Chondrocyte (in vitro differentiated cells): ENCODE results near the gene OR14I1. TPM values are rescaled to one million over a fixed set of nuclear protein-coding genes. Genes with fewer than 3 reads are reported as not detected.

Experiments
- DNase-seq: peaks from one replicate; pipeline ENCODE4 v3.0.0; 2021; ENCODE audit warnings: mixed read lengths, low spot score
- H3K27ac Mint-ChIP-seq: one replicate; pipeline ENCODE4 v1.8.0; 2021; ENCODE audit warnings: mild to moderate bottlenecking, moderate library complexity, mixed read lengths; ENCODE audit not compliant: unreplicated experiment
- H3K27me3 Mint-ChIP-seq: 2 replicates; pipeline ENCODE4 v1.8.0; 2021; ENCODE audit warnings: low read depth, mixed read lengths
- H3K36me3 Mint-ChIP-seq: 2 replicates; pipeline ENCODE4 v1.8.0; 2021; ENCODE audit warnings: low read depth, mixed read lengths
- H3K4me1 Mint-ChIP-seq: 2 replicates; pipeline ENCODE4 v1.8.0; 2021; ENCODE audit warnings: low read depth, mild to moderate bottlenecking, mixed read lengths
- H3K4me3 Mint-ChIP-seq: one replicate; pipeline ENCODE4 v1.8.0; 2021; ENCODE audit warnings: mild to moderate bottlenecking, moderate library complexity, mixed read lengths; ENCODE audit not compliant: unreplicated experiment
- H3K9me3 Mint-ChIP-seq: 2 replicates; pipeline ENCODE4 v1.8.0; 2021; ENCODE audit warnings: low read depth, mixed read lengths
- CTCF ChIP-seq: fragments of 200-600 bp; sonication (generic); IDR thresholded peaks from 2 replicates; pipeline ENCODE4 v1.5.0; 2021; ENCODE audit warnings: antibody characterized with exemption, mild to moderate bottlenecking, moderate library complexity
- long read RNA-seq: library from polyadenylated mRNA; stranded (forward); transcript quantifications from one replicate; pipeline ENCODE4 v2.0.0, GENCODE V29; 2021
- total RNA-seq: library from RNA; stranded (reverse); gene quantifications from 3 replicates; pipeline ENCODE4 v1.2.1, GENCODE V29; 2021

Gene OR14I1
- total RNA-seq, result not detected in 3 replicates
- long read RNA-seq, result 0 reads

GRCh38 chr1:248702714-248703113, at the start of gene OR14I1:
TSS of gene OR14I1 (minus strand) at chr1:248702766.
- no peak for DNase-seq
- Mint-ChIP-seq H3K36me3 (no peaks in the 10 kb centered on the region), H3K4me1 (no peaks in the 10 kb centered on the region), H3K9me3 (peaks cover 22% of the 10 kb centered on the region), H3K27ac (no peak within 1 kb of the TSS), H3K4me3 (no peak within 1 kb of the TSS), H3K27me3 (no peaks in the 10 kb centered on the region)
- TF ChIP-seq CTCF, result no peak

- no peak overlapping the region for H3K27ac Mint-ChIP-seq
- H3K4me1 Mint-ChIP-seq, result no peaks in the 10 kb centered on the region
- no peak overlapping the region for H3K4me3 Mint-ChIP-seq
- H3K9me3 Mint-ChIP-seq, result no peaks in the 10 kb centered on the region
- H3K36me3 Mint-ChIP-seq, result no peaks in the 10 kb centered on the region
- TF ChIP-seq CTCF, result no peak
- H3K27me3 Mint-ChIP-seq, result no peaks in the 10 kb centered on the region
- no peak for DNase-seq
Measured at GRCh38 chr1:248751635-248752034, 49.1 kb upstream of the OR14I1 start.

GRCh38 chr1:248751142-248751541, 48.6 kb upstream of the OR14I1 start:
- no peaks in the 10 kb centered on the region for H3K36me3 Mint-ChIP-seq
- H3K4me1 Mint-ChIP-seq, result no peaks in the 10 kb centered on the region
- no peak overlapping the region for H3K27ac Mint-ChIP-seq
- H3K9me3 Mint-ChIP-seq, result peaks cover 2% of the 10 kb centered on the region
- TF ChIP-seq CTCF, result no peak
- no peak for DNase-seq
- H3K27me3 Mint-ChIP-seq, result no peaks in the 10 kb centered on the region
- no peak overlapping the region for H3K4me3 Mint-ChIP-seq

- no peak overlapping the region for H3K4me3 Mint-ChIP-seq
- TF ChIP-seq CTCF, result no peak
- H3K27me3 Mint-ChIP-seq, result no peaks in the 10 kb centered on the region
- no peaks in the 10 kb centered on the region for H3K36me3 Mint-ChIP-seq
- H3K27ac Mint-ChIP-seq, result no peak overlapping the region
- H3K9me3 Mint-ChIP-seq, result peaks cover 2% of the 10 kb centered on the region
- H3K4me1 Mint-ChIP-seq, result no peaks in the 10 kb centered on the region
- DNase-seq, result no peak
Measured at GRCh38 chr1:248750496-248750895, 47.9 kb upstream of the OR14I1 start.

GRCh38 chr1:248748211-248748610, 45.6 kb upstream of the OR14I1 start:
- no peak overlapping the region for H3K27ac Mint-ChIP-seq
- no peak for DNase-seq
- H3K9me3 Mint-ChIP-seq, result peaks cover 7% of the 10 kb centered on the region
- H3K4me3 Mint-ChIP-seq, result no peak overlapping the region
- H3K36me3 Mint-ChIP-seq, result no peaks in the 10 kb centered on the region
- peaks cover 2% of the 10 kb centered on the region for H3K27me3 Mint-ChIP-seq
- no peak for TF ChIP-seq CTCF
- H3K4me1 Mint-ChIP-seq, result no peaks in the 10 kb centered on the region
